ENCODE results near the gene KCNQ1. TPM values are rescaled to one million over a fixed set of nuclear protein-coding genes. Genes with fewer than 3 reads are reported as not detected.

KCNQ1 gene
- total and polyA plus RNA-seq, 2 donors (not counting 3 experiments of a cell fraction or from before 2014, with no cell fraction given) = 0.07 to 0.09 TPM

DNA sequence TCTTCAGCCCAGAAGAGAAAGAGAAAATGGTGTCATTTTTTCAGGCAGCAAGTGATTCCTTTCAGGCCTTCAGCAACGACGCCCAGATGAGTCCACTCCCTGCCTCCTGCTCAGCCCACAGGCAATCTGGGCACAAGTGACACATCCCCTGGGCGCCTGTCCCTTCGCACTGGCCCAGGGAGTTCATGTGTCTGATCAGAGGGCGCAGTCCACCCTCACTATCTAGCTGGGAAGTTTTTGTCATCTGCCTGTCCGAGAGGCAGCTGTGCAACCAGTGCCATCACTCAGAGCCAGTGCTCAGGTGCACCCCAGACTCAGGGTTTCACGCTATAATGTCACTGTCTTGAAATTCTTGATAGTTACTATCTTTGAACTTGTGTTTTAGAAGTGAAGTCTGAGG, 256.4 kb downstream of the KCNQ1 start:
- BruUV-seq (replicated peaks) = no TSS peak
- H3K79me2 ChIP-seq (ENCODE audit: control insufficient read depth, insufficient read depth, low read length) = peaks cover 23% of the 10 kb centered on the region
- no peak overlapping the region for H3K4me3 ChIP-seq (replicated peaks in 1 of 3; ENCODE audit: insufficient read depth in 1 of 3, low read depth in 1 of 3, low read length in 3 of 3)
- dilution Hi-C loops (cut with MboI; ENCODE audit: extremely low pct_ligation_motif_present, low sequenced_read_pairs) = no loop called here
- H3K9me1 ChIP-seq (replicated peaks; ENCODE audit: control insufficient read depth, extremely low read depth, insufficient read depth, low read length) = no peaks in the 10 kb centered on the region
- no peaks in the 10 kb centered on the region for H3K9me3 ChIP-seq (replicated peaks; ENCODE audit: control insufficient read depth, insufficient read depth, low read length)
- no peak overlapping the region for H3K9ac ChIP-seq (replicated peaks; ENCODE audit: extremely low read depth, insufficient read depth, low read length)
- TF ChIP-seq, protein P1, sequence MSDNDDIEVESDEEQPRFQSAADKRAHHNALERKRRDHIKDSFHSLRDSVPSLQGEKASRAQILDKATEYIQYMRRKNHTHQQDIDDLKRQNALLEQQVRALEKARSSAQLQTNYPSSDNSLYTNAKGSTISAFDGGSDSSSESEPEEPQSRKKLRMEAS (IDR thresholded peaks at IDR 0.05; ENCODE audit: insufficient read depth, insufficient read length) = no peak
- TF ChIP-seq, protein P2, sequence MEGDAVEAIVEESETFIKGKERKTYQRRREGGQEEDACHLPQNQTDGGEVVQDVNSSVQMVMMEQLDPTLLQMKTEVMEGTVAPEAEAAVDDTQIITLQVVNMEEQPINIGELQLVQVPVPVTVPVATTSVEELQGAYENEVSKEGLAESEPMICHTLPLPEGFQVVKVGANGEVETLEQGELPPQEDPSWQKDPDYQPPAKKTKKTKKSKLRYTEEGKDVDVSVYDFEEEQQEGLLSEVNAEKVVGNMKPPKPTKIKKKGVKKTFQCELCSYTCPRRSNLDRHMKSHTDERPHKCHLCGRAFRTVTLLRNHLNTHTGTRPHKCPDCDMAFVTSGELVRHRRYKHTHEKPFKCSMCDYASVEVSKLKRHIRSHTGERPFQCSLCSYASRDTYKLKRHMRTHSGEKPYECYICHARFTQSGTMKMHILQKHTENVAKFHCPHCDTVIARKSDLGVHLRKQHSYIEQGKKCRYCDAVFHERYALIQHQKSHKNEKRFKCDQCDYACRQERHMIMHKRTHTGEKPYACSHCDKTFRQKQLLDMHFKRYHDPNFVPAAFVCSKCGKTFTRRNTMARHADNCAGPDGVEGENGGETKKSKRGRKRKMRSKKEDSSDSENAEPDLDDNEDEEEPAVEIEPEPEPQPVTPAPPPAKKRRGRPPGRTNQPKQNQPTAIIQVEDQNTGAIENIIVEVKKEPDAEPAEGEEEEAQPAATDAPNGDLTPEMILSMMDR (IDR thresholded peaks at IDR 0.05; ENCODE audit: extremely low read depth in 1 of 2, insufficient read depth in 1 of 2, low read depth in 1 of 2, low read length in 2 of 2) = no peak
- TF ChIP-seq MYC (IDR thresholded peaks at IDR 0.05; ENCODE audit: low read depth, low read length) (no peak), FOS (IDR thresholded peaks at IDR 0.05; ENCODE audit: borderline replicate concordance, insufficient read depth, low read length) (no peak), JUN (IDR thresholded peaks at IDR 0.05; ENCODE audit: borderline replicate concordance, insufficient read depth, insufficient read length, low read depth) (no peak), EZH2 (IDR thresholded peaks at IDR 0.05; ENCODE audit: borderline replicate concordance, low read depth, low read length, severe bottlenecking) (no peak)
- FAIRE-seq (no peak), DNase-seq (ENCODE audit: low read depth, low spot score) (no peak)
- intact Hi-C loops (cut with micrococcal nuclease) = no loop called here
- H3K4me1 ChIP-seq (ENCODE audit: control insufficient read depth, extremely low read depth, insufficient read depth, low read length) = peaks cover 5% of the 10 kb centered on the region
- CTCF ChIA-PET = interaction anchor here (1.2 kb wide), 1 partner anchor 191 kb away, joined by 3 read pairs; no protein-coding TSS in a partner anchor
- H4K20me1 ChIP-seq (replicated peaks; ENCODE audit: control insufficient read depth, extremely low read depth, insufficient read depth, low read length) = no peaks in the 10 kb centered on the region
- H3K27ac ChIP-seq (ENCODE audit: insufficient read depth, low read depth, low read length) = no peak overlapping the region
- H3K4me2 ChIP-seq (ENCODE audit: insufficient read depth, low read length) = no peak overlapping the region
- POLR2A ChIA-PET = interaction anchor here (0.7 to 0.8 kb wide), 2 partner anchors 27 to 789 kb away, joined by 3 to 4 read pairs; no protein-coding TSS in a partner anchor
- H3K36me3 ChIP-seq (ENCODE audit: control insufficient read depth in 2 of 2, extremely low read depth in 1 of 2, insufficient read depth in 2 of 2, low read length in 2 of 2) = no peaks in the 10 kb centered on the region
- no peaks in the 10 kb centered on the region for H3K27me3 ChIP-seq (ENCODE audit: control insufficient read depth in 2 of 2, insufficient read depth in 2 of 2, low read length in 2 of 2)
- H2AFZ ChIP-seq (ENCODE audit: low read depth, low read length) = no peak overlapping the region
